DND-41 (cell line): Measurements from ENCODE around the gene RALGAPA2.

ENCODE experiments used
- EZH2 ChIP-seq: IDR thresholded peaks from 3 replicates; pipeline ENCODE4 v1.6.1; 2012; ENCODE audit warnings: borderline replicate concordance, low read depth, mild to moderate bottlenecking, moderate library complexity, low read length, inconsistent platforms; ENCODE audit not compliant: severe bottlenecking
- TF ChIP-seq, protein P1 (sequence below): IDR thresholded peaks from 2 replicates; pipeline ENCODE4 v1.5.1; 2012; ENCODE audit warnings: borderline replicate concordance, low read length, moderate library complexity, mild to moderate bottlenecking; ENCODE audit not compliant: poor library complexity, severe bottlenecking; ENCODE audit errors: extremely low read depth

DNA sequence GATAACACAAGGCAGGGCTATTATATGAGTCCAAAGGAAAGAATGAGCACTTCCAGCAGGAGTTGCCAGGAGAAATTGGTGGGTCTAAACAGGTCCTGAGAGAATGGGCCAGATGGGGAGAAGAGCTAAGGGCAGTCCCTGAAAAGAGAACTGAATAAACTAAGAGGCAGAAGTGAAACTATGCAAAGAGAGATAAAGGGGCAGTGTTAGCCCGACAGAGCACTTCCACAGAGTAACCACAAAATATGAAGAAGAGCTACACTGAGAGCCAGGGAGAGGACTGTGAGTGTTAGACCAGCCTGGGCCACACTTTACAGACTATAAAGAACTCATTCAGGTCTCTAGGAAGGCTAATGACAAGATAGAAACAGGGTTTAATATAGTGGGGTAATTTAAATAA, 43.8 kb downstream of the RALGAPA2 start:
- TF ChIP-seq, protein P1, sequence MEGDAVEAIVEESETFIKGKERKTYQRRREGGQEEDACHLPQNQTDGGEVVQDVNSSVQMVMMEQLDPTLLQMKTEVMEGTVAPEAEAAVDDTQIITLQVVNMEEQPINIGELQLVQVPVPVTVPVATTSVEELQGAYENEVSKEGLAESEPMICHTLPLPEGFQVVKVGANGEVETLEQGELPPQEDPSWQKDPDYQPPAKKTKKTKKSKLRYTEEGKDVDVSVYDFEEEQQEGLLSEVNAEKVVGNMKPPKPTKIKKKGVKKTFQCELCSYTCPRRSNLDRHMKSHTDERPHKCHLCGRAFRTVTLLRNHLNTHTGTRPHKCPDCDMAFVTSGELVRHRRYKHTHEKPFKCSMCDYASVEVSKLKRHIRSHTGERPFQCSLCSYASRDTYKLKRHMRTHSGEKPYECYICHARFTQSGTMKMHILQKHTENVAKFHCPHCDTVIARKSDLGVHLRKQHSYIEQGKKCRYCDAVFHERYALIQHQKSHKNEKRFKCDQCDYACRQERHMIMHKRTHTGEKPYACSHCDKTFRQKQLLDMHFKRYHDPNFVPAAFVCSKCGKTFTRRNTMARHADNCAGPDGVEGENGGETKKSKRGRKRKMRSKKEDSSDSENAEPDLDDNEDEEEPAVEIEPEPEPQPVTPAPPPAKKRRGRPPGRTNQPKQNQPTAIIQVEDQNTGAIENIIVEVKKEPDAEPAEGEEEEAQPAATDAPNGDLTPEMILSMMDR: no peak
- TF ChIP-seq EZH2: no peak
